CD4-positive, alpha-beta T cell treated with Interleukin-12 subunit alpha and Interleukin-12 subunit beta, for 1 hour (primary cell): ENCODE data around the gene GRHL1.

ENCODE experiments used
- DNase-seq: peaks from one replicate; pipeline ENCODE4 v3.0.0-alpha.2; 2020

GRHL1 gene

GRCh38 chr2:10047616-10048500, 96.4 kb downstream of the GRHL1 start:
- no peak for DNase-seq

DNA sequence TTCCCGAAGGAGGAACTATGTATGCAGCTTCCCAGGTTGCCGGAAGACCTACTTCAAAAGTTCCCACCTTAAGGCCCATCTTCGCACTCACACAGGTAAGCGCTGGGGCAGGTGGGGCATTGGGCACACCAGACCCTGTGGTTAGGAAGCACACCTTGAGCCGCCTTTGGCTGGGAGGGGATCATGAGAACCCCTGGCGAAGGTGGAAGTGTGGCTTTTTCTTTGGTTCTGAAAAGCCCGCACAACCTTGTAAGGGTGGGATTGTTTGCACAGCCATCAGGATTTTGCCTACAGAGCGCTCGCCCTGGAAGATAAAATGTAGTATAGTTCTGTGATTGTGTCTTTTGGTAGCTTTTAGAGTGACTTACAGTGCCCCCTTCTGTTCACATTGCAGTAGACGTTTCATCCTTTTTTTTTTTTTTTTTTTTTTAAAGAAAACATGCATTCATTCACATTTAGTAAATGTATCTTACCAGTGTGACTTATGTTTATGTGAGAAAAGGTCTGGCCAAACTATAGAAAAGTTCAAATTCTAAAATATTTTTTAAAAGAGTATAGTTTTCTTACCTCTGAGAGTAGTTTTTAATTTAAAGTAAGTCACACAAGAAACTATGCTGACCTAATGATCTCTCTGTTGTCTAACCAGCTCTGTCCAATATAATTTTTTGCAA, 97.1 kb downstream of the GRHL1 start:
- DNase-seq, result peak; percentile 70
